Astrocyte of the cerebellum (primary cell): ENCODE results near the gene FGR.

Experiments used
- DNase-seq: peaks from one replicate; pipeline ENCODE4 v3.0.0-alpha.2; 2011; ENCODE audit warnings: low read depth
- H3K4me3 ChIP-seq: 2 replicates; pipeline ENCODE4 v1.5.1; 2011; ENCODE audit warnings: mild to moderate bottlenecking, low read depth, low read length, moderate library complexity
- CTCF ChIP-seq: IDR thresholded peaks from 2 replicates; pipeline ENCODE4 v1.5.1; 2012; ENCODE audit warnings: low read length, low read depth, moderate library complexity, mild to moderate bottlenecking; ENCODE audit errors: missing control alignments
- in situ Hi-C: cut with HindIII; loops from 2 replicates; pipeline ENCODE4 v1.10.0; 2017; ENCODE audit warnings: low sequenced_read_pairs

FGR gene

GRCh38 chr1:27567146-27567526 is 67.8 kb downstream of the FGR start:
- in situ Hi-C loops = no loop called here
- H3K4me3 ChIP-seq = no peak overlapping the region
- TF ChIP-seq CTCF = no peak
- no peak for DNase-seq

GRCh38 chr1:27566462-27567145 is 68.4 kb downstream of the FGR start:
- no peak overlapping the region for H3K4me3 ChIP-seq
- TF ChIP-seq CTCF = no peak
- DNase-seq = no peak
- in situ Hi-C loops = no loop called here

GRCh38 chr1:27564710-27565649 is 70.0 kb downstream of the FGR start:
- no peak overlapping the region for H3K4me3 ChIP-seq
- DNase-seq = no peak
- no peak for TF ChIP-seq CTCF
- in situ Hi-C loops = no loop called here

- no peak overlapping the region for H3K4me3 ChIP-seq
- no peak for TF ChIP-seq CTCF
- in situ Hi-C loops = no loop called here
- no peak for DNase-seq
Measured at GRCh38 chr1:27563591-27564471, 71.2 kb downstream of the FGR start.

- no peak overlapping the region for H3K4me3 ChIP-seq
- no peak for TF ChIP-seq CTCF
- DNase-seq = no peak
- in situ Hi-C loops = no loop called here
Measured at GRCh38 chr1:27563341-27563590, 71.7 kb downstream of the FGR start.

GRCh38 chr1:27562534-27563340 is 72.2 kb downstream of the FGR start:
- no peak for DNase-seq
- no peak for TF ChIP-seq CTCF
- H3K4me3 ChIP-seq = no peak overlapping the region
- in situ Hi-C loops = no loop called here
